A673 (cell line): ENCODE data around the gene POLA2. TPM values are rescaled to one million over a fixed set of nuclear protein-coding genes. Genes with fewer than 3 reads are reported as not detected.

Experiments
- BruUV-seq: library from RNA; stranded (reverse); fragments of 400-500 nt; replicated peaks from 2 replicates; lab custom pipeline; 2021; lab: Mats Ljungman, UMichigan
- CTCF ChIA-PET: fragments of 300-600 bp; sonication (Branson Sonifier 250); formaldehyde crosslinking; loops from one replicate; lab custom pipeline; 2022; ENCODE audit warnings: antibody characterized with exemption; lab: Charles Lee
- POLR2A ChIA-PET: fragments of 300-600 bp; sonication (Branson Sonifier 250); formaldehyde crosslinking; loops from one replicate; lab custom pipeline; 2022; ENCODE audit warnings: antibody characterized with exemption; ENCODE audit not compliant: low non-redundant PET; lab: Charles Lee
- DNase-seq: peaks from one replicate; pipeline ENCODE4 v3.0.0-alpha.2; 2015; ENCODE audit warnings: low spot score
- H3K27ac ChIP-seq: fragments of 200-600 bp; sonication (generic); 2 replicates; pipeline ENCODE4 v1.5.1; 2016; ENCODE audit warnings: mixed run types, low read depth, mild to moderate bottlenecking, mixed read lengths, antibody characterized with exemption, low read length; ENCODE audit not compliant: poor library complexity, severe bottlenecking
- H3K27me3 ChIP-seq: fragments of 200-600 bp; sonication (generic); replicated peaks from 2 replicates; pipeline ENCODE4 v1.6.1; 2017; ENCODE audit warnings: mixed run types, low read depth, mild to moderate bottlenecking, mixed read lengths, antibody characterized with exemption, low read length; ENCODE audit not compliant: insufficient read depth, poor library complexity
- H3K36me3 ChIP-seq: fragments of 200-600 bp; sonication (generic); 2 replicates; pipeline ENCODE4 v1.6.1; 2016; ENCODE audit warnings: mixed run types, mild to moderate bottlenecking, mixed read lengths, antibody characterized with exemption, low read length; ENCODE audit not compliant: insufficient read depth, poor library complexity, severe bottlenecking
- H3K4me1 ChIP-seq: fragments of 200-600 bp; sonication (generic); 2 replicates; pipeline ENCODE4 v1.6.1; 2017; ENCODE audit warnings: mixed run types, mild to moderate bottlenecking, mixed read lengths, antibody characterized with exemption, low read length; ENCODE audit not compliant: insufficient read depth, poor library complexity, severe bottlenecking
- H3K4me3 ChIP-seq: fragments of 200-600 bp; sonication (generic); 2 replicates; pipeline ENCODE4 v1.5.1; 2016; ENCODE audit warnings: low read depth, mixed run types, mild to moderate bottlenecking, mixed read lengths, low read length; ENCODE audit not compliant: poor library complexity, severe bottlenecking
- H3K9me3 ChIP-seq: fragments of 200-600 bp; sonication (generic); 2 replicates; pipeline ENCODE4 v1.6.1; 2016; ENCODE audit warnings: mixed run types, low read depth, mild to moderate bottlenecking, mixed read lengths, antibody characterized with exemption, low read length; ENCODE audit not compliant: poor library complexity, severe bottlenecking
- CTCF ChIP-seq: fragments of 300-800, 200-600 bp; sonication (generic); conservative IDR thresholded peaks from 2 replicates; pipeline ENCODE4 v1.5.1; 2017; ENCODE audit warnings: low read depth, mild to moderate bottlenecking, antibody characterized with exemption, low read length, moderate library complexity, mixed read lengths
- EZH2 ChIP-seq: fragments of 200-600 bp; sonication (generic); IDR thresholded peaks from 2 replicates; pipeline ENCODE4 v1.6.1; 2017; ENCODE audit warnings: borderline replicate concordance, low read depth, mild to moderate bottlenecking, mixed read lengths, antibody characterized with exemption, low read length; ENCODE audit not compliant: poor library complexity, severe bottlenecking
- intact Hi-C: fragments of 100-400 bp; cut with micrococcal nuclease; formaldehyde crosslinking; loops from one replicate; pipeline ENCODE4 v1.10.0; 2022; ENCODE audit not compliant: unreplicated experiment
- total RNA-seq: library from RNA; stranded (reverse); gene quantifications from 2 replicates; pipeline ENCODE4 v1.2.3, GENCODE V29; 2021

The POLA2 gene
- total RNA-seq, 1 experiment from 2014 or later: 92.4 TPM

- TF ChIP-seq CTCF (no peak), EZH2 (no peak)
- Histone ChIP-seq H3K9me3 (no peaks in the 10 kb centered on the region), H3K27ac (peak overlapping the region; percentile 14), H3K36me3 (peaks cover 80% of the 10 kb centered on the region), H3K4me1 (peaks cover 25% of the 10 kb centered on the region), H3K27me3 (no peaks in the 10 kb centered on the region), H3K4me3 (no peak overlapping the region)
- ChIA-PET POLR2A (no interaction called here), CTCF (interaction anchor here (1.5 kb wide), 1 partner anchor 37 kb away, joined by 4 read pairs; no protein-coding TSS in a partner anchor)
- intact Hi-C loops: no loop called here
- BruUV-seq: no TSS peak
- DNase-seq: no peak
Observed at GRCh38 chr11:65278356-65278755, 16.6 kb downstream of the POLA2 start.

GRCh38 chr11:65279279-65279678, 17.5 kb downstream of the POLA2 start:
- intact Hi-C loops: no loop called here
- peaks cover 87% of the 10 kb centered on the region for H3K36me3 ChIP-seq
- no peak for DNase-seq
- no TSS peak for BruUV-seq
- H3K27ac ChIP-seq: peak overlapping the region; percentile 31
- H3K9me3 ChIP-seq: no peaks in the 10 kb centered on the region
- H3K27me3 ChIP-seq: no peaks in the 10 kb centered on the region
- H3K4me3 ChIP-seq: no peak overlapping the region
- POLR2A ChIA-PET: no interaction called here
- CTCF ChIA-PET: no interaction called here
- TF ChIP-seq EZH2: no peak
- no peak for TF ChIP-seq CTCF
- peaks cover 25% of the 10 kb centered on the region for H3K4me1 ChIP-seq

GRCh38 chr11:65279741-65280440, 18.1 kb downstream of the POLA2 start:
- Histone ChIP-seq H3K4me1 (peaks cover 25% of the 10 kb centered on the region), H3K9me3 (no peaks in the 10 kb centered on the region), H3K36me3 (peaks cover 91% of the 10 kb centered on the region), H3K4me3 (no peak overlapping the region), H3K27me3 (no peaks in the 10 kb centered on the region), H3K27ac (peak overlapping the region; percentile 31)
- ChIA-PET CTCF (no interaction called here), POLR2A (no interaction called here)
- TF ChIP-seq EZH2 (no peak), CTCF (no peak)
- DNase-seq: peak; percentile 39
- no TSS peak for BruUV-seq
- intact Hi-C loops: no loop called here
